Skin epidermis (tissue), 12 donors: ENCODE results near the gene VPS50.

ENCODE experiments used
- H3K27ac ChIP-seq, 21 experiments: fragments of 200-600 bp; sonication (generic) in 11 of 21; one replicate each; pipeline ENCODE4 v1.5.0; 2020; ENCODE audit warnings: mild to moderate bottlenecking in 3 of 21, inconsistent platforms in 2 of 21, moderate library complexity in 2 of 21
- H3K4me3 ChIP-seq, 7 experiments: fragments of 200-600 bp; sonication (generic) in 2 of 7; one replicate each; pipeline ENCODE4 v1.5.0; 2020; ENCODE audit warnings: inconsistent platforms in 2 of 7, mild to moderate bottlenecking in 2 of 7, moderate library complexity in 1 of 7

VPS50 gene

DNA sequence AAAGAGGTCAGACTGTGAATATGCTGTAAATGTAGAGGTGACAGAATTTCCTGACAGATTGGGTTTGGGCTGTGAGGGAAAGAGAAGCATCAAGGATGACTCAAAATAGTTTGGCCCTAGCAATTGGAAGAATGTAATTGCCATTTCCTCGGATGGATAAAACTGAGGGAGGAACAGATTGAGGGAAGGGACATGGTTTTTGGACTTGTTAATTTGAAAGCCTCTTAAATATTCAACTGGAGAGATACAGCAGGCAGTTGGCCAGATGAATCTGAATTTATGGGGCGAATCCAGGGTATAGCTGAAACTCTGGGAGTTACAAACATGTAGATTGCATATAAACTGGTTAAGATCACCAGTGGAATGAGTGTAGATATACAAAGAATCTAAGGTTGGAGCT, 3.4 kb downstream of the VPS50 start:
- Histone ChIP-seq H3K4me3 (no peak overlapping the region), H3K27ac (no peak overlapping the region)

GRCh38 chr7:93238131-93238530, 6.0 kb downstream of the VPS50 start:
- H3K4me3 ChIP-seq = no peak overlapping the region
- H3K27ac ChIP-seq = no peak overlapping the region

- no peak overlapping the region for H3K4me3 ChIP-seq
- no peak overlapping the region for H3K27ac ChIP-seq
Observed at GRCh38 chr7:93238748-93239147, 6.6 kb downstream of the VPS50 start.

- Histone ChIP-seq H3K27ac (no peak overlapping the region), H3K4me3 (no peak overlapping the region)
Observed at GRCh38 chr7:93239824-93240223, 7.7 kb downstream of the VPS50 start.

DNA sequence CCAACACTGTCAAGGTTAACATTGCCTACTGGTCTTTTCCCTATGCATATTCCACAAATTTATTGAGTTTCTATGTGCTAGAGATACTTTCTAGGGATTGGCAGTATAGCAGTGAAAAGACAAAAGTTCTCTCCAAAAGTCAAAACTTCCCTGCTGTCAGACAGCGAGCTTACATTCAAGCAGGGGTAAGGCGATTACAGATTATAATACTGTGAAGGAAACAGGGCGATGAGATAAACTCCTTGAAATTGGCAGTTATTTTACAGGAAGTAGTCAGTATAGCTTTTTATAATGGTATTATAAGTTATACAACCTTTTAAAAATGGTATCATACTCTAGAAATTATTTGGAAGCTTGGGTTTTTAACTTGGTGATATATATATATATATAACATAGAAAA, 9.9 kb downstream of the VPS50 start:
- Histone ChIP-seq H3K4me3 (no peak overlapping the region), H3K27ac (no peak overlapping the region)

DNA sequence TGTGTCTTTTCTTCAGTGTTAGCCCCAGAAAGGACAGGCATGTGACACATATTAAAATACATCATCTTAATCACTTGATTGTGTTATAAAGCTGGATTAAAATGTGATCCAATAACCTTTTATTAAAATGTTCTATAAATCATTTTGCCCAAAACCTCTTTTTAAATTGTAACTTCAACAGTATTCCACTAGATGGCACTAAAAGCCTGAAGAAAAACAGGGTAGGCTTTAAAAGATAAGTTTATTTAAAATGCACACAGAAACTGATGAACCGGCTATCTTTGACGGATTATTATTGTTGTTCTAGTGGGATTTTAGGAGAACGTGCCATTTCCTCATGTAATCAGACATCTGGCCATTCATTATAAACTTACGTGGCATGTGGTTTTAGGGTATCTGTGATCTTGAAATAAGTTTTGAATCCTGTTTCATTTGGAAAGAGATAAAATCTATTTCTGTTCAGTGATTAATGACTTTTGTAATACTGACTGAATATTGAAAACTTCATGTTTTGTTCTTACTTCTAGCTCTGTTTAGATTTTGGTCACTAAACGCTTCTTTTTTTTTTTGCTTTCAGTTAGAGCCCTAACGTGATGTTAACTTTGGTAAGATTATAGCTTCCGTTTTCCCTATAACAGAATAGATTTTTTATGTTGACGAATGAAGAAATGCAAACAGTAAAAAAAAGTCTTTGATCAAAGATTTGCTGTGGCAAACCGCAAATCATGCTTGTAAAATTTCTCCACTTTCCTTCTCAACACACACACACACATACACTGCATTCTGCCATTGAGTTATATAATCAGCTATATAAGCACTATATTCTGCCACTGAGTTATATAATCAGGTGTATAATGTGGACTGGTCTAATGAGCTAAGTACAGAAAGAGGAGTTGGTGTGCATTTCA, 13.6 kb downstream of the VPS50 start:
- Histone ChIP-seq H3K4me3 (peak overlapping the region in 1 of 7 experiments; percentile 19), H3K27ac (peak overlapping the region in 1 of 21 experiments; percentile 28)

GRCh38 chr7:93249491-93250148, 17.5 kb downstream of the VPS50 start:
- Histone ChIP-seq H3K27ac (no peak overlapping the region), H3K4me3 (no peak overlapping the region)

- no peak overlapping the region for H3K4me3 ChIP-seq
Observed at GRCh38 chr7:93258661-93259060, 26.5 kb downstream of the VPS50 start.

DNA sequence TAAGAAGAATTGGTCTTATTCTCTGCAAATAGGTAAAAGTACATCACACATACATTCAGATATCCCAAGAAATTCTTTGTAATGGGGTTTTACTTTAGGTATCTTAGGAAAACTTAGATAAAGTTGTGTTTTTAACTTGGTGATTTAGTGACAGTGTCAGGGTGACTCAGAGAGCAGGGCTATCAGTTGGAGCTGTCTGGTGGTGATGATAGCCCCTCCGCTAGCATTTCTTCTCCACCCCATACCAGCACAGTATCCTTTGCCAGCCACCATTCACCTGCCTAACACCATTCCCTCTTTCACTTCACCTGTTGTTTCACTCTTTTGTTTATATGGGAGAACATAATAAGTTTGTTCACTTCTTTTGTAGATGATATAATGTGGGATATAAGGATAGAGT, 30.4 kb downstream of the VPS50 start:
- Histone ChIP-seq H3K27ac (no peak overlapping the region), H3K4me3 (no peak overlapping the region)

More at GRCh38 chr7:93258661-93259060, 26.5 kb downstream of the VPS50 start:
- H3K27ac ChIP-seq = no peak overlapping the region

DNA sequence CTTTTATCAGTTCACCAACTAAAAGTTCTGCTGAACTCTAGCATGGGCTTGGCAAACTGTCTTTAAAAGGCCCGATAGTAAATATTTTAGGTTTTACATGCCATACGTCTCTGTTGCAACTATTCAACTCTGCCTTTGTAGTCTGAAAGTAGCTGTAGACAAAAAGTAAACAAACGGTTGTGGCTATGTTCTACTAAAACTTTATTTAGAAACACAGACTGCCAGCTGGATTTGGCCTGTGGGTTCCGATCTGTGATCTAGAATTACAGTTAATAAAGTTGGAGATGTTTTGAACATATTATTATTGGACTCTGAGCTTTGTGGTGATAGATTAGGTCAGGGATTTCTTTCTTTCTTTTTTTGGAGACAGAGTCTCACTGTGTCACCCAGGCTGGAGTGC, 33.1 kb downstream of the VPS50 start:
- Histone ChIP-seq H3K4me3 (no peak overlapping the region), H3K27ac (no peak overlapping the region)

DNA sequence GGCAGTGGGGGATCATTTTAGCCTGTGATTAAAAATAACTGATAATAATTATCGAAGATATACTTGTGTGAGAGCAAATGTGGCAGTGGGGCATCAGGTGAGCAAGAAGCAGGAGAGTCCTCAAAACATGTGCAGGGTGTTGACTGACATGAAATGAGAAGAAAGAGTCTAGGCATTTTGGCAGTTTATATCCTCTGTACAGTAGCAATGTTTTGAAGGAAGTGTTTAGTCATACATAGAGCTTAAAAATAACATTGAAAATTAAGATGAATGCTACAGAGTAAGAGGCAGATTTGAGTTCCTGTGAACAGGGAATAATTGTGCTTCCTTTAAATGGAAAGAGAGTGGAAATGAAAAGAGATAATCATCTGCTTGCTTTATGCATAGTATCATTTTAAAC, 47.4 kb downstream of the VPS50 start:
- Histone ChIP-seq H3K4me3 (no peak overlapping the region), H3K27ac (no peak overlapping the region)

DNA sequence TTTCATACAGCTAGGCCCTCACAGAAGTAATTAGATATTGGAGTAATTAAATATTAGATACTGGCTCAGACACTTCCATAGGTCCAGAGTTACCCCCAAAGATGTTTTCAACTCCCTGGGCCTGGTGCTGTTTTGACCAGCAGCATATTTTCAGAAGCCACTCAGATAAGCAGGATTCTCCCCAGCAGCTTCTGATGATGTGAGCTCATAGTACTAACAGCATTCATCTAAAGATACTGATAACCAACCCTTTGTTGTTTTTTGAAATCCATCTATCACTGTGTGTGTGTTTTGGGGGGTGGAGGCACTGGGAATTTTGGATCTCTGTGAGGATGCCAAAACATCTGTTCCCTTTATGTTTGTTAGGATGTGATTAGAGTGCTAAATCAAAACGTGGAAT, 52.7 kb downstream of the VPS50 start:
- Histone ChIP-seq H3K4me3 (no peak overlapping the region), H3K27ac (no peak overlapping the region)

- Histone ChIP-seq H3K27ac (no peak overlapping the region), H3K4me3 (no peak overlapping the region)
Observed at GRCh38 chr7:93293229-93293628, 61.1 kb downstream of the VPS50 start.

DNA sequence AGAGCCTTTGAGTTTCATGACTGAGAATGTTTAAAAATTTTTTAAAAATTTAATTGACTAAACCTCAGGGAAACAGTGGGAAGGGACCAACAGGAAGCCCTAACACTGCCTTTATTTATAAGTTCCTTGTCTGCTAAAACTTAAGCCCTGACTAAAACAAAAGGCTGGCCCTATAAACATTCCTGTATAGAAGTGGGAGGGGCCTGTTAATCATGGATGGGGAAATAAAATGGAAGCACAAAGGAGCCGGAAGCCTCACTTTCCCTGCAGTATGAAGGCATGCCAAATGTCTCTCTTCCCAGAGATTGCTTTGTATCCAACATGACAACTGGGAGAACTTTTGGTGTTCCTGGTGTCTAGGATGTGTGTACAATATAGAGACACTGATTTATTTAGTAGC, 66.0 kb downstream of the VPS50 start:
- Histone ChIP-seq H3K27ac (no peak overlapping the region), H3K4me3 (no peak overlapping the region)

DNA sequence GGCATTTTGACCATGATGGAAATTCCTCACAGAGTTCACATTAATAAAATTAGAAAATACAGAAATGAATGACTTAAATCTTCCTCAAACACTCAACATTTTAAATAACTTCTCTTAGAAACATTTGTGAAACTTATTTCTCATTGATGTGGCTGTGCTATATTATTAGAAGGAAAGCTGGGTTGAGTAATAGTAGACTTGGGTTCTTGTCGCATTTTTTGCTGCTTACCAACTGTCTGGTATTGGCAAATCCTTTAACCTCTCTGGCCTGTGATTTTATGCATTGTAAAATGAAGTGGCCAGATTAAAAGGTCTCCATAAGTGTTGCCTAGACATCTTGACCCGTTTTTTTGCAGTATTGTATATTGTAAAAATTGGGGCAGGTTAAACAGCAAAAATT, 66.5 kb downstream of the VPS50 start:
- Histone ChIP-seq H3K4me3 (no peak overlapping the region), H3K27ac (no peak overlapping the region)

GRCh38 chr7:93301736-93302135, 69.6 kb downstream of the VPS50 start:
- Histone ChIP-seq H3K27ac (no peak overlapping the region), H3K4me3 (no peak overlapping the region)

GRCh38 chr7:93307131-93307660, 75.0 kb downstream of the VPS50 start:
- no peak overlapping the region for H3K4me3 ChIP-seq
- no peak overlapping the region for H3K27ac ChIP-seq

DNA sequence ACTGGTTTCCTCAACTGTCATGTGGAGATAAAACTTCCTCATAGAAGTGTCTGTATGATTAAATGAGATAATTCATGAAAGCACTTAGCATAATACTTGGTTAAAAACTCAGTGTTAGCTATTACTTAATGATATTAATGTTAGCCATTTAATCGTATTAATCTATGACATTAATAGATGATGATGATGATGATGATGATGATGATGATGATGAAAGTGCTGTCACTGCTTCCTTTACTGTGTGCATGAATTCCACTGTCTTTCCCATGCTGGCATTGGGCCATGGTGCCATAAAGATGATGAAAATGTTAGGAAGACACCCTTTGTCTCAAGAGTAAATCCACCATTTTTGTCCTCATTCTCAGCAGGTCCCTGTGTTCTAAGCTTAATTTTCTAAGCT, 75.8 kb downstream of the VPS50 start:
- Histone ChIP-seq H3K27ac (no peak overlapping the region), H3K4me3 (no peak overlapping the region)

- Histone ChIP-seq H3K4me3 (no peak overlapping the region), H3K27ac (no peak overlapping the region)
Observed at GRCh38 chr7:93310346-93310745, 78.2 kb downstream of the VPS50 start.

DNA sequence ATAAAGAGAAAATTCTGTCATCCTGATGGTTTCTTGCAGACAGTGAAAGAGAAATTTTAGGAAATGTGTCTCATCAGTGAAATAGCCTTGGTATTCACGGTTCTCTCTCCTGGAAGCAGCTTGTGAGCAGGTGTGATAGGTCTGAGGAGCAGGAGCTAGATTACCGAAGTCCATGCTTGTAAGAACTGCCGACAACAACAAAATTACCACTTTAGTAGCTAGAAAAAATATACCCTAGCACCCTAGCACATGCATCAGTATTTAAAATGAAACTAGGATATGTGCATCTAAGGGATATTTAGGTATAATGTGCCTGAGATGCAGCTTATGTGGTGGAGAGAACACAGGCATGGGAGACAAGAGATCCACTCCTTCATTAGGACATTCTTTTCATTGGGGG, 82.3 kb downstream of the VPS50 start:
- H3K27ac ChIP-seq = no peak overlapping the region

GRCh38 chr7:93315896-93316295, 83.7 kb downstream of the VPS50 start:
- no peak overlapping the region for H3K27ac ChIP-seq
- H3K4me3 ChIP-seq = no peak overlapping the region

More for the DNA sequence above, 82.3 kb downstream of the VPS50 start:
- H3K4me3 ChIP-seq = no peak overlapping the region
